A549 (cell line): Measurements from ENCODE around the gene TMEM86B. TPM values are rescaled to one million over a fixed set of nuclear protein-coding genes. Genes with fewer than 3 reads are reported as not detected.
"Not testable (repeated sequence)": the region's sequence is repeated elsewhere in the genome, so short reads cannot be mapped to it uniquely, and the experiment has no call there.

Experiments used
- ATAC-seq, 2 experiments: fragments of 200-7000 bp in 1 of 2; fragments of >200 bp in 1 of 2; cut with Nextera tagmentation in 1 of 2; cut with Tn5 transposase in 1 of 2; 3 replicates each; pipeline versions ENCODE4 v1.8.0 to v1.9.1; 2018 to 2020; ENCODE audit warnings: mild to moderate bottlenecking in 1 of 2, moderate library complexity in 1 of 2
- CTCF ChIA-PET: fragments of 300-600 bp; sonication (Branson Sonifier 250); formaldehyde crosslinking; extraction: SDS; loops from one replicate; lab custom pipeline; 2021; ENCODE audit warnings: antibody characterized with exemption, inconsistent platforms; lab: Yijun Ruan, JAX
- POLR2A ChIA-PET: fragments of 350-600 bp; formaldehyde crosslinking; extraction: SDS; loops from one replicate; lab custom pipeline; 2021; ENCODE audit warnings: antibody characterized with exemption, inconsistent platforms; lab: Yijun Ruan, JAX
- DNase-seq, 2 experiments: peaks; one replicate each; pipeline versions ENCODE4 v3.0.0 to v3.0.0-alpha.2; 2011 to 2016; ENCODE audit warnings: low read depth in 1 of 2, low spot score in 1 of 2
- FAIRE-seq: peaks from 2 replicates; lab custom pipeline; 2011; peaks lifted over from hg19 to GRCh38; lab: Jason Lieb, UNC
- H3K27ac ChIP-seq, 2 experiments: fragments of >200 bp; sonication (Bioruptor Twin); formaldehyde crosslinking; 3 replicates each; pipeline ENCODE4 v1.5.1; 2016 to 2017
- H3K4me1 ChIP-seq: fragments of >200 bp; sonication (Bioruptor Twin); formaldehyde crosslinking; 3 replicates; pipeline ENCODE4 v1.6.1; 2016
- H3K4me2 ChIP-seq: fragments of >200 bp; sonication (Bioruptor Twin); formaldehyde crosslinking; 3 replicates; pipeline ENCODE4 v1.6.1; 2016
- H3K4me3 ChIP-seq: fragments of >200 bp; sonication (Bioruptor Twin); formaldehyde crosslinking; 3 replicates; pipeline ENCODE4 v1.5.1; 2016
- H3K9me3 ChIP-seq: fragments of >200 bp; sonication (Bioruptor Twin); formaldehyde crosslinking; 3 replicates; pipeline ENCODE4 v1.6.1; 2016
- CEBPB ChIP-seq, 2 experiments: fragments of >200 bp in 1 of 2; sonication (Bioruptor Twin) in 1 of 2; formaldehyde crosslinking in 1 of 2; IDR thresholded peaks; 2 replicates each; pipeline ENCODE4 v1.6.1; 2012 to 2016
- CTCF ChIP-seq: fragments of >200 bp; sonication (Bioruptor Twin); formaldehyde crosslinking; IDR thresholded peaks from 3 replicates; pipeline ENCODE4 v1.5.1; 2016
- EHMT2 ChIP-seq: fragments of 200-600 bp; sonication (generic); IDR thresholded peaks from 2 replicates; pipeline ENCODE4 v1.6.1; 2016; ENCODE audit warnings: antibody characterized with exemption, low read depth, mild to moderate bottlenecking, moderate library complexity
- FOSB ChIP-seq: fragments of 250-450 bp; sonication (Bioruptor Pico); IDR thresholded peaks from 2 replicates; pipeline ENCODE4 v1.5.0; 2020; ENCODE audit warnings: mild to moderate bottlenecking, moderate library complexity
- HES2 ChIP-seq: fragments of >200 bp; sonication (Bioruptor Twin); formaldehyde crosslinking; IDR thresholded peaks from 2 replicates; pipeline ENCODE4 v1.6.1; 2016
- HOXA7 ChIP-seq: fragments of 250-450 bp; sonication (Bioruptor Pico); IDR thresholded peaks from 2 replicates; pipeline ENCODE4 v1.5.0; 2020; ENCODE audit warnings: mild to moderate bottlenecking, moderate library complexity
- JUN ChIP-seq, 2 experiments: fragments of >200 bp; sonication (Bioruptor Twin); formaldehyde crosslinking; IDR thresholded peaks; 2 replicates in 1 of 2; 3 replicates in 1 of 2; pipeline ENCODE4 v1.6.1; 2016 to 2017
- KDM5A ChIP-seq: fragments of 200-600 bp; sonication (generic); IDR thresholded peaks from 2 replicates; pipeline ENCODE4 v1.6.1; 2016; ENCODE audit warnings: antibody characterized with exemption, mild to moderate bottlenecking
- NFE2L2 ChIP-seq: fragments of 150-350 bp; conservative IDR thresholded peaks from 2 replicates; pipeline ENCODE4 v1.6.1; 2014; ENCODE audit warnings: low read length
- PHF8 ChIP-seq: fragments of 200-600 bp; sonication (generic); IDR thresholded peaks from 2 replicates; pipeline ENCODE4 v1.6.1; 2016; ENCODE audit warnings: low read depth, mild to moderate bottlenecking, antibody characterized with exemption, moderate library complexity, borderline replicate concordance
- POLR2A ChIP-seq: IDR thresholded peaks from 2 replicates; pipeline ENCODE4 v1.6.1; 2012; ENCODE audit warnings: mild to moderate bottlenecking, low read length
- RARB ChIP-seq: fragments of 250-450 bp; sonication (Bioruptor Pico); IDR thresholded peaks from 2 replicates; pipeline ENCODE4 v1.8.0; 2021; ENCODE audit warnings: mild to moderate bottlenecking, moderate library complexity
- RFX5 ChIP-seq: fragments of 450-650 bp; IDR thresholded peaks from 2 replicates; pipeline ENCODE4 v1.7.1; 2014; ENCODE audit warnings: antibody characterized with exemption, mild to moderate bottlenecking, moderate library complexity
- ZC3H11A ChIP-seq: fragments of 450-650 bp; IDR thresholded peaks from 2 replicates; pipeline ENCODE4 v1.6.1; 2014; ENCODE audit warnings: antibody characterized with exemption, mild to moderate bottlenecking
- ZFP36 ChIP-seq: fragments of 450-650 bp; IDR thresholded peaks from 2 replicates; pipeline ENCODE4 v1.6.1; 2014; ENCODE audit warnings: borderline replicate concordance; ENCODE audit not compliant: partially characterized antibody
- ZSCAN20 ChIP-seq: fragments of 250-450 bp; sonication (Bioruptor Pico); IDR thresholded peaks from 2 replicates; pipeline ENCODE4 v1.8.0; 2022; ENCODE audit warnings: mild to moderate bottlenecking, moderate library complexity
- WGBS: methylation state at CpG from one replicate; pipeline ENCODE4 v1.1.6; 2017; ENCODE audit errors: missing lambda C conversion rate; 5-methylcytosine and 5-hydroxymethylcytosine counted together
- polyA plus RNA-seq, 4 experiments: library from polyadenylated mRNA; depleted of rRNA in 3 of 4; stranded (reverse); fragments of >200 nt; fragmentation: RNase III in 1 of 4; extraction: RNeasy Plus Mini Kit Qiagen cat#74134 plus additional on column Dnase treatment in 1 of 4; gene quantifications; 2 replicates in 3 of 4; 3 replicates in 1 of 4; pipeline ENCODE4 v1.2.3, GENCODE V29; 2011 to 2017

TMEM86B gene
- polyA plus RNA-seq, 2 of the 4 experiments (the other 2 are of a cell fraction), result 1.6 to 3.4 TPM

DNA sequence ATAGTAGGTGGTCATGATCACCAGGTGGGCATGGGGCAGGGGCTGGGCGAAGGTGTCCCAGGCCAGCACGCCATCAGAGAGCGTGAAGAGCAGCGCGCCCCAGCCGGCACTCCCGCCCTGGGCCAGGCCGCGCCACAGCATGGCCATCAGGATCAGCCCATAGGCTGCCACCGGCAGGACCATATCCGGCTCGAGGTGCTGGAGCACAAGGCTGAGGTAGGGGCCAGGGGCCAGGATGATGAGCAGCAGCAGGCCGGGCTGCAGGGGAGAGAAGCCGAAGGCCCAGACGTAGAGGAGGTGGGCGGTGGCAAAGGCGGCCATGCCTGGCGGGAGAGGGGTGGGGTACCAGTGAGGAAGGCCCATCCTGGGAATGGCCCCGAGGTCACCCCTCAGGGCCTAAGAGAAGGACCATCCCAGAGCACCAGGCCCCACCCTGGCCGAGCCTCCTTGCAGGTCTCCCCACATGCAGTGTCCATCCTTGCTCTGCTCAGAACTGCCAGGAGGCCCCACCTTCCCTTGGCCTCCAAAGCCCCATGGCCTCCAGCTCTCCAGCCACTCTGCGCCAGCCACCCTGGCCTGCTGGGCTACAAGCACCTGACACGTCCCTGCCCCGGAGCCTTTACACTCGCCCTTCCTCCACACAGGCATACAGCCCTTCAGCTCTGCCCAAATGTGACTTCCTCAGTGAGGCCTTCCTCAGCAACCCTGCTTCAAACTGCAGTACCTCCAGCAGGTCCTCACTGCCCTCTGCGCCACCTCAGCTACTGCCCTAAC is 1.1 kb downstream of the TMEM86B start:
- Histone ChIP-seq H3K27ac (no peak overlapping the region), H3K4me1 (peaks cover 19% of the 10 kb centered on the region), H3K9me3 (no peaks in the 10 kb centered on the region), H3K4me3 (no peak overlapping the region), H3K4me2 (no peak overlapping the region)
- TF ChIP-seq JUN (IDR thresholded peaks at IDR 0.05) (0 out of 5 replicates have a peak, but pooled peaks of 1 of the 2 experiments have one; percentile 4), ZFP36 (no peak)
- no peak for DNase-seq
- ATAC-seq, result peak in 1 of 2 experiments; percentile 5; a peak in 3 of 6 replicates
- no peak for FAIRE-seq
- ChIA-PET CTCF (interaction anchor here (1.0 to 2.6 kb wide), 4 partner anchors 8 to 191 kb away, joined by 3 to 11 read pairs (median 6); partner anchors contain the start of gene DNAAF3), POLR2A (interaction anchor here (1.7 kb wide), 1 partner anchor 32 kb away, joined by 6 read pairs; the partner anchor contains the start of gene PPP6R1)
- WGBS, result 91% methylated on average over 20 of the region's 25 CpGs

GRCh38 chr19:55226788-55227187 is 1.8 kb downstream of the TMEM86B start:
- CTCF ChIA-PET, result interaction anchor here (1.8 to 2.6 kb wide), 2 partner anchors 61 to 192 kb away, joined by 8 to 11 read pairs; partner anchors contain the start of gene DNAAF3
- H3K27ac ChIP-seq, result no peak overlapping the region

GRCh38 chr19:55226273-55226672 is 2.3 kb downstream of the TMEM86B start:
- no peak overlapping the region for H3K4me3 ChIP-seq
- no peak overlapping the region for H3K4me2 ChIP-seq
- no peak for DNase-seq
- WGBS, result 95% methylated on average over 9 of the region's 9 CpGs
- H3K27ac ChIP-seq, result no peak overlapping the region
- H3K9me3 ChIP-seq, result no peaks in the 10 kb centered on the region
- peaks cover 19% of the 10 kb centered on the region for H3K4me1 ChIP-seq
- ChIA-PET CTCF (interaction anchor here (2.6 kb wide), 1 partner anchor 61 kb away, joined by 8 read pairs; the partner anchor contains the start of gene DNAAF3), POLR2A (no interaction called here)
- TF ChIP-seq NFE2L2 (no peak), JUN (IDR thresholded peaks at IDR 0.05) (0 out of 5 replicates have a peak, but pooled peaks of 1 of the 2 experiments have one; percentile 2), RARB (CRISPR knock-in tag) (no peak)
- no peak for FAIRE-seq
- ATAC-seq, result no peak

More at GRCh38 chr19:55226788-55227187, 1.8 kb downstream of the TMEM86B start:
- no peak overlapping the region for H3K4me2 ChIP-seq
- ATAC-seq, result no peak
- DNase-seq, result no peak
- no peak for FAIRE-seq
- H3K9me3 ChIP-seq, result no peaks in the 10 kb centered on the region
- H3K4me3 ChIP-seq, result no peak overlapping the region
- peaks cover 19% of the 10 kb centered on the region for H3K4me1 ChIP-seq
- 88% methylated on average over 18 of the region's 18 CpGs for WGBS
- POLR2A ChIA-PET, result interaction anchor here (1.7 kb wide), 1 partner anchor 32 kb away, joined by 6 read pairs; the partner anchor contains the start of gene PPP6R1
- TF ChIP-seq CEBPB (IDR thresholded peaks at IDR 0.05), result no peak
- no peak for TF ChIP-seq HES2
- TF ChIP-seq HOXA7 (CRISPR knock-in tag), result no peak
- no peak for TF ChIP-seq ZC3H11A
- TF ChIP-seq CTCF, result no peak
- TF ChIP-seq RARB (CRISPR knock-in tag), result no peak
- no peak for TF ChIP-seq EHMT2

- no peak overlapping the region for H3K4me3 ChIP-seq
- H3K4me1 ChIP-seq, result peaks cover 19% of the 10 kb centered on the region
- DNase-seq (no peak), ATAC-seq (no peak), FAIRE-seq (peak; percentile 18)
- peaks cover 5% of the 10 kb centered on the region; the same call in 2 of the 3 replicates for H3K9me3 ChIP-seq
- no peak overlapping the region for H3K27ac ChIP-seq
- WGBS, result 84% methylated on average over 7 of the region's 7 CpGs
- no peak for TF ChIP-seq KDM5A
- TF ChIP-seq POLR2A, result no peak
- no peak for TF ChIP-seq ZC3H11A
- no peak for TF ChIP-seq RFX5
- no peak for TF ChIP-seq ZSCAN20 (CRISPR knock-in tag)
- no peak for TF ChIP-seq PHF8
- TF ChIP-seq FOSB, result no peak
- TF ChIP-seq CTCF, result no peak
- CTCF ChIA-PET, result no interaction called here
- POLR2A ChIA-PET, result interaction anchor here (0.9 kb wide), 1 partner anchor 55 kb away, joined by 3 read pairs; no protein-coding TSS in a partner anchor
- no peak overlapping the region for H3K4me2 ChIP-seq
Observed at GRCh38 chr19:55225415-55225958, 3.1 kb downstream of the TMEM86B start.

DNA sequence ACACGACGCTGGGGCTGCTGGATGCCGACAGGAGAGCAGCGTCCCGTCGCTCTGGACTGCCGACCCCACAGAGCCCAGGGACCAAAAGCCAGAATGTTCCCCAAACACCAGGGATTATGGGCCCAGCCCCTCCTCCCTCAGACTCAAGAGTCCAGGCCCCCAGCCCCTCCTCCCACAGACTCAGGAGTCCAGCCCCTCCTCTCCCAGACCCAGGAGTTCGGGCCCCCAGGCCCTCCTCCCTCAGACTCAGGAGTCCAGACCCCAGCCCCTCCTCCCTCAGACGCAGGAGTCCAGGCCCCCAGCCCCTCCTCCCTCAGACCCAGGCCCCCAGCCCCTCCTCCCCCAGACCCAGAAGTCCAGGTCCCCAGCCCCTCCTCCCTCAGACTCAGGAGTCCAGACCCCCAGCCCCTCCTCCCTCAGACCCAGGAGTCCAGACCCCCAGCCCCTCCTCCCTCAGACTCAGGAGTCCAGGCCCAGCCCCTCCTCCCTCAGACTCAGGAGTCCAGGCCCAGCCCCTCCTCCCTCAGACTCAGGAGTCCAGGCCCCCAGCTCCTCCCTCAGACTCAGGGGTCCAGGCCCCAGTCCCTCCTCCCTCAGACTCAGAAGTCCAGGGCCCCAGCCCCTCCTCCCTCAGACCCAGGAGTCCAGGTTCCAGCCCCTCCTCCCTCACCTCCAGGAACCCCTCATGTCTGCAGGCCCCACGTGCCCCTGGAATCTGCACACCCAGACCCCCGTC is 3.7 kb downstream of the TMEM86B start:
- H3K4me2 ChIP-seq, DNase-seq, CTCF ChIA-PET, H3K4me3 ChIP-seq, ATAC-seq, H3K27ac ChIP-seq, FAIRE-seq, H3K9me3 ChIP-seq: not testable (repeated sequence)
- WGBS, result 89% methylated on average over 9 of the region's 11 CpGs
- peaks cover 16% of the 10 kb centered on the region for H3K4me1 ChIP-seq
- POLR2A ChIA-PET, result interaction anchor here (0.9 kb wide), 1 partner anchor 55 kb away, joined by 3 read pairs; no protein-coding TSS in a partner anchor
